HG02852 (cell line): ENCODE data around the gene CILP2.

Source experiments
- ATAC-seq: cut with Tn5 transposase; IDR thresholded peaks from one replicate; pipeline ENCODE4 v1.9.1; 2021; ENCODE audit warnings: mild to moderate bottlenecking, moderate library complexity; ENCODE audit not compliant: unreplicated experiment

The CILP2 gene

GRCh38 chr19:19544257-19544953 is 6.3 kb downstream of the CILP2 start:
- ATAC-seq: no peak

GRCh38 chr19:19544954-19545591 is 7.0 kb downstream of the CILP2 start:
- ATAC-seq: no peak

- no peak for ATAC-seq
These were observed 7.6 kb downstream of the CILP2 start for GRCh38 chr19:19545707-19546106.

- no peak for ATAC-seq
These were observed 8.7 kb downstream of the CILP2 start for GRCh38 chr19:19546751-19547162.

- ATAC-seq: no peak
These were observed 9.7 kb downstream of the CILP2 start for GRCh38 chr19:19547674-19548336.

- no peak for ATAC-seq
These were observed 11.1 kb downstream of the CILP2 start for GRCh38 chr19:19548915-19549759.

- ATAC-seq: no peak
These were observed 11.9 kb downstream of the CILP2 start for GRCh38 chr19:19549804-19550464.

GRCh38 chr19:19550485-19550929 is 12.4 kb downstream of the CILP2 start:
- no peak for ATAC-seq

- no peak for ATAC-seq
These were observed 13.1 kb downstream of the CILP2 start for GRCh38 chr19:19550972-19551852.

- no peak for ATAC-seq
These were observed 13.8 kb downstream of the CILP2 start for GRCh38 chr19:19551853-19552192.

GRCh38 chr19:19552798-19553197 is 14.7 kb downstream of the CILP2 start:
- no peak for ATAC-seq

- ATAC-seq: no peak
These were observed 15.6 kb downstream of the CILP2 start for GRCh38 chr19:19553670-19554069.

- no peak for ATAC-seq
These were observed 16.3 kb downstream of the CILP2 start for GRCh38 chr19:19554074-19555023.

- no peak for ATAC-seq
These were observed 20.0 kb downstream of the CILP2 start for GRCh38 chr19:19558055-19558454.

GRCh38 chr19:19558636-19559035 is 20.6 kb downstream of the CILP2 start:
- ATAC-seq: no peak

- no peak for ATAC-seq
These were observed 21.9 kb downstream of the CILP2 start for GRCh38 chr19:19559931-19560330.

- ATAC-seq: no peak
These were observed 24.0 kb downstream of the CILP2 start for GRCh38 chr19:19561946-19562664.
